Activated CD4-positive, CD25-positive, alpha-beta regulatory T cell treated with anti-CD3 and anti-CD28 coated beads, Interleukin-2, amount 50 U/mL, for 16 hours (primary cell): ENCODE measurements around the gene FOXP1.
A peak's percentile ranks its signal among the peaks of the same experiment; 100 is the strongest.

Experiments
- DNase-seq: peaks from one replicate; pipeline ENCODE4 v3.0.0-alpha.2; 2020; ENCODE audit warnings: low read depth, low spot score

Gene FOXP1

GRCh38 chr3:71583566-71584393 lies at the start of gene FOXP1:
TSS of gene FOXP1 (minus strand) at chr3:71583728. CDS start at chr3:71198381, 385,347 bp downstream.
- peak; percentile 41 for DNase-seq

- no peak for DNase-seq
Measured at GRCh38 chr3:71629711-71630110, 46.2 kb upstream of the FOXP1 start.

GRCh38 chr3:71629289-71629688 lies 45.8 kb upstream of the FOXP1 start:
- no peak for DNase-seq

- DNase-seq: no peak
Measured at GRCh38 chr3:71628522-71628921, 45.0 kb upstream of the FOXP1 start.

- DNase-seq: no peak
Measured at GRCh38 chr3:71625676-71626075, 42.1 kb upstream of the FOXP1 start.

- no peak for DNase-seq
Measured at GRCh38 chr3:71621825-71622537, 38.5 kb upstream of the FOXP1 start.

- no peak for DNase-seq
Measured at GRCh38 chr3:71618538-71618937, 35.0 kb upstream of the FOXP1 start.

GRCh38 chr3:71616571-71617021 lies 33.1 kb upstream of the FOXP1 start:
- DNase-seq: no peak

GRCh38 chr3:71614869-71615268 lies 31.3 kb upstream of the FOXP1 start:
- no peak for DNase-seq

- no peak for DNase-seq
Measured at GRCh38 chr3:71614426-71614825, 30.9 kb upstream of the FOXP1 start.

GRCh38 chr3:71611099-71611498 lies 27.6 kb upstream of the FOXP1 start:
- DNase-seq: no peak

- DNase-seq: no peak
Measured at GRCh38 chr3:71607364-71607763, 23.8 kb upstream of the FOXP1 start.

GRCh38 chr3:71606582-71606981 lies 23.1 kb upstream of the FOXP1 start:
- no peak for DNase-seq

- DNase-seq: no peak
Measured at GRCh38 chr3:71602256-71602655, 18.7 kb upstream of the FOXP1 start.

GRCh38 chr3:71601811-71602210 lies 18.3 kb upstream of the FOXP1 start:
- DNase-seq: no peak

GRCh38 chr3:71600646-71601288 lies 17.2 kb upstream of the FOXP1 start:
- DNase-seq: no peak

GRCh38 chr3:71599416-71599815 lies 15.9 kb upstream of the FOXP1 start:
- no peak for DNase-seq

- DNase-seq: no peak
Measured at GRCh38 chr3:71598292-71598691, 14.8 kb upstream of the FOXP1 start.

- DNase-seq: no peak
Measured at GRCh38 chr3:71597286-71597685, 13.8 kb upstream of the FOXP1 start.

GRCh38 chr3:71593106-71593505 lies 9.6 kb upstream of the FOXP1 start:
- DNase-seq: no peak

- no peak for DNase-seq
Measured at GRCh38 chr3:71591101-71591500, 7.6 kb upstream of the FOXP1 start.

- no peak for DNase-seq
Measured at GRCh38 chr3:71589132-71589531, 5.6 kb upstream of the FOXP1 start.
